ENCODE data around the gene PIGU.

DNA sequence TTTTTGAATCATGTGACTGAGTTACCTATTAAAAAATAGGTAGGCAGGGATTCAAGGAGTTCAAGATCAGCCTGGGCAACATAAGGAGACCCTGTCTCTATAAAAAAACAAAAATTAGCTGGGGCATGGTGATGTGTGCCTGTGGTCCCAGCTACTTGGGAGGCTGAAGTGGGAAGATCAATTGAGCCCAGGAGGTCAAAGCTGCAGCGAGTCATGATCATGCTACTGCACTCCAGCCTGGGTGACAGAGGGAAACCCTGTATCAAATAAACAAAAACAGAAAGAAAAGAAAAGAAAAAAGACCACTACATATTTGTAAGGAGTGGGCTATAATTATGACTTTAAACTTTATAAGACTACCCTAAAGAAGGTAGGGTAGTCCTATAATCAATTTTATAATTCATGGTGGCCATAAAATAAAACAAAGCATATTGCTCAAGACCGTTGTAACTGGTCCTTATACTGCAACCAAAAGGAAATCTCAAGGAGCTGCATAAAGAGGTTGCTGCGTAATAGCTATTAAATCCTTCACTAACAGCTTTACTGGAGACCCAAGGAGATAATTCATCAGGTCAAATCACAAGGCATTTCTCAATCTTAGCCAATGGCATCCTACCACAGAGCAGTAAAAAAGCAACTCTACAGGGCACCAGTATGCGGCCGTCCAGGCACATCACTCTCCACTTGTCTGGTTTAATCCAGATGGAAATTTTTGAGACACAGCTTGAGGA is 13.5 kb downstream of the PIGU start:
- TF ChIP-seq POLR2A (IDR thresholded peaks at IDR 0.05) (no peak), CTCF (IDR thresholded peaks at IDR 0.05) (no peak)
